Large intestine (tissue), 3 donors: ENCODE data around the gene ALDOC. TPM values are rescaled to one million over a fixed set of nuclear protein-coding genes. Genes with fewer than 3 reads are reported as not detected.

Experiments
- DNase-seq, 2 donors: peaks; one replicate each; pipeline versions ENCODE4 v3.0.0 to v3.0.0-alpha.2; 2013
- H3K27ac ChIP-seq: one replicate; pipeline ENCODE4 v1.5.1; 2013; ENCODE audit warnings: low read length
- H3K27me3 ChIP-seq: 2 replicates; pipeline ENCODE4 v1.6.1; 2013; ENCODE audit warnings: low read length; ENCODE audit not compliant: control insufficient read depth, insufficient read depth
- H3K36me3 ChIP-seq: 2 replicates; pipeline ENCODE4 v1.6.1; 2013; ENCODE audit warnings: low read length; ENCODE audit not compliant: control insufficient read depth, insufficient read depth
- H3K4me1 ChIP-seq: one replicate; pipeline ENCODE4 v1.6.1; 2013; ENCODE audit warnings: low read length; ENCODE audit not compliant: control insufficient read depth, insufficient read depth
- H3K4me3 ChIP-seq: one replicate; pipeline ENCODE4 v1.5.1; 2013; ENCODE audit warnings: low read length
- H3K9me3 ChIP-seq: one replicate; pipeline ENCODE4 v1.6.1; 2013; ENCODE audit warnings: mild to moderate bottlenecking, low read depth, low read length, moderate library complexity; ENCODE audit not compliant: control insufficient read depth
- WGBS: methylation state at CpG from one replicate; pipeline ENCODE4 v1.1.5; 2013; ENCODE audit warnings: low lambda C conversion rate; ENCODE audit not compliant: insufficient coverage; 5-methylcytosine and 5-hydroxymethylcytosine counted together
- polyA plus RNA-seq: library from polyadenylated mRNA; unstranded; fragments of 120-200 nt; gene quantifications from one replicate; pipeline ENCODE4 v1.2.1, GENCODE V29; 2013

ALDOC gene
- polyA plus RNA-seq, 1 donor, result 15.0 TPM

GRCh38 chr17:28533091-28533807 lies 43.4 kb downstream of the ALDOC start:
- Histone ChIP-seq H3K9me3 (no peaks in the 10 kb centered on the region), H3K4me3 (no peak overlapping the region), H3K36me3 (no peaks in the 10 kb centered on the region), H3K4me1 (peaks cover 4% of the 10 kb centered on the region), H3K27ac (no peak overlapping the region), H3K27me3 (no peaks in the 10 kb centered on the region)
- no CpG with 5 or more reads among the region's 16 CpGs for WGBS
- no peak for DNase-seq

GRCh38 chr17:28532050-28532960 lies 44.4 kb downstream of the ALDOC start:
- H3K27ac ChIP-seq, result no peak overlapping the region
- no peaks in the 10 kb centered on the region for H3K9me3 ChIP-seq
- no peaks in the 10 kb centered on the region for H3K36me3 ChIP-seq
- WGBS, result no CpG with 5 or more reads among the region's 7 CpGs
- H3K27me3 ChIP-seq, result no peaks in the 10 kb centered on the region
- DNase-seq, result no peak
- peaks cover 4% of the 10 kb centered on the region for H3K4me1 ChIP-seq
- H3K4me3 ChIP-seq, result no peak overlapping the region

- Histone ChIP-seq H3K4me1 (peaks cover 12% of the 10 kb centered on the region), H3K9me3 (no peaks in the 10 kb centered on the region), H3K27ac (no peak overlapping the region), H3K27me3 (no peaks in the 10 kb centered on the region), H3K36me3 (no peaks in the 10 kb centered on the region), H3K4me3 (no peak overlapping the region)
- no peak for DNase-seq
- WGBS, result no CpG with 5 or more reads among the region's 7 CpGs
Measured at GRCh38 chr17:28530926-28531325, 45.8 kb downstream of the ALDOC start.

- WGBS, result no CpG with 5 or more reads among the region's 4 CpGs
- no peak overlapping the region for H3K27ac ChIP-seq
- no peak for DNase-seq
- H3K9me3 ChIP-seq, result no peaks in the 10 kb centered on the region
- peaks cover 19% of the 10 kb centered on the region for H3K4me1 ChIP-seq
- no peaks in the 10 kb centered on the region for H3K27me3 ChIP-seq
- no peak overlapping the region for H3K4me3 ChIP-seq
- no peaks in the 10 kb centered on the region for H3K36me3 ChIP-seq
Measured at GRCh38 chr17:28530250-28530649, 46.4 kb downstream of the ALDOC start.

- no CpG with 5 or more reads among the region's 3 CpGs for WGBS
- H3K4me1 ChIP-seq, result peaks cover 28% of the 10 kb centered on the region
- H3K27ac ChIP-seq, result no peak overlapping the region
- no peak overlapping the region for H3K4me3 ChIP-seq
- no peak for DNase-seq
- peaks cover 4% of the 10 kb centered on the region for H3K9me3 ChIP-seq
- no peaks in the 10 kb centered on the region for H3K36me3 ChIP-seq
- H3K27me3 ChIP-seq, result no peaks in the 10 kb centered on the region
Measured at GRCh38 chr17:28529013-28529400, 47.7 kb downstream of the ALDOC start.

DNA sequence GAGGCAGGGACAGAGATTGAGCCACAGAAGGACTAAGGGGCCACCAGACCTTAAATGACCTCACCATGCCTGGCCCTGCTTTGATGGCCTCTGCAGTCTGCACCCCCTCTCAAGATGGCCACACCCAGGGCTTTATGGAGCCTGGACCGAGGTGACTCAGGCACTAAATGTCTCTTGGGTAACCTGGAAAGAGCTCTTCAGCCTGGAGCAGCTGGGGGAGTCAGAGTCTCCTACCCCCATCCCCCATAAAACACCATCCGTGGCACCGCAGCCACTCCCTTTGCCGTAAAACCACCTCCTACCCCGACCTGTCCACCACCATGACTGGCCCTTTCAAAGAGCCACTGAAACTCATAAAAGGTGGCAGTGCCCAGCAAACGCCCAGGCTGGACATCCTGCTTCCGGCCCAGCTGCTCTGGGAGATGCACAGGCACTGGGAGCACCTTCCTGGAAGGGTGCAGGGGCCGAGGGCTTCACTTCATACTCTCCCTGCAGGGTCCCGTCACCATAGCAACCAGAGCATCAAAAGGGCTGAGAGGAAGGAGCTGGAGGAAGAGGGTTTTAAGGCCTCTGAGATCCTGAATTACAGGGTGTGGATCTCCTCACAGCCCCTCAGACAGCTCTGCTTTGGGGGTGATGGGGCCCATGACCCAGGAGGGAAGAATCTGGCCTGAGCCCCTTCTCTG lies 48.2 kb downstream of the ALDOC start:
- no CpG with 5 or more reads among the region's 9 CpGs for WGBS
- Histone ChIP-seq H3K36me3 (no peaks in the 10 kb centered on the region), H3K9me3 (peaks cover 4% of the 10 kb centered on the region), H3K4me3 (no peak overlapping the region), H3K27me3 (no peaks in the 10 kb centered on the region), H3K4me1 (peaks cover 28% of the 10 kb centered on the region), H3K27ac (no peak overlapping the region)
- DNase-seq, result no peak

DNA sequence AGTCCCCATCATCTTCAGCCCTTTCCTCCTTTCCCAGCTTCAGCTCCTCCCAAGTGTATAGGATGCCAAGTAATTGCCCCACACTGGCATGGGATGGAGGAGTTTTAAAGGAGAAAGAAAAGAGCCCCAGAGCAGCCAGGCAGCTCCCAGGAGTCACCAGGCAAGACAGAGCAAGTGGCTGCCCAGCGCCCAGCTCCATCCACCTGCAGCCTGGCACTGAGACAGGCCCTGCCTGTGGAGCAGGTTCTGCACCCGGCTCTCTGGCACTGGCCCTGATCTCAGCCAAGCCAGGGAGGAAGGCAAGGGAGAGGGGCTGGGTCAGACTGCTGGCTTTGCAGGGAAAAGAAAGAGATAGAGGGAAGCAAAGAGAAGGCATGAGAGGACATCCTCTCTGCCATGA lies 48.8 kb downstream of the ALDOC start:
- peaks cover 28% of the 10 kb centered on the region for H3K4me1 ChIP-seq
- H3K27ac ChIP-seq, result no peak overlapping the region
- H3K36me3 ChIP-seq, result no peaks in the 10 kb centered on the region
- no peaks in the 10 kb centered on the region for H3K27me3 ChIP-seq
- peaks cover 4% of the 10 kb centered on the region for H3K9me3 ChIP-seq
- WGBS, result no CpG with 5 or more reads among the region's 2 CpGs
- H3K4me3 ChIP-seq, result no peak overlapping the region
- no peak for DNase-seq

GRCh38 chr17:28527181-28527681 lies 49.5 kb downstream of the ALDOC start:
- H3K27ac ChIP-seq, result no peak overlapping the region
- H3K4me1 ChIP-seq, result peaks cover 28% of the 10 kb centered on the region
- no peak for DNase-seq
- H3K4me3 ChIP-seq, result no peak overlapping the region
- peaks cover 4% of the 10 kb centered on the region for H3K9me3 ChIP-seq
- no CpG with 5 or more reads among the region's 2 CpGs for WGBS
- H3K27me3 ChIP-seq, result no peaks in the 10 kb centered on the region
- no peaks in the 10 kb centered on the region for H3K36me3 ChIP-seq

- H3K36me3 ChIP-seq, result no peaks in the 10 kb centered on the region
- DNase-seq, result no peak
Measured at GRCh38 chr17:28526381-28526780, 50.3 kb downstream of the ALDOC start.

More at GRCh38 chr17:28526381-28526780, 50.3 kb downstream of the ALDOC start:
- no peak overlapping the region for H3K4me3 ChIP-seq
- no CpG with 5 or more reads among the region's 8 CpGs for WGBS
- H3K27me3 ChIP-seq, result no peaks in the 10 kb centered on the region
- H3K27ac ChIP-seq, result no peak overlapping the region
- peaks cover 4% of the 10 kb centered on the region for H3K9me3 ChIP-seq
- H3K4me1 ChIP-seq, result peaks cover 28% of the 10 kb centered on the region
